Fibroblast of lung (primary cell): ENCODE measurements around the gene CHST15.

Source experiments
- EZH2 ChIP-seq: IDR thresholded peaks from 2 replicates; pipeline ENCODE4 v1.5.1; 2012; ENCODE audit warnings: low read length, control low read depth, mild to moderate bottlenecking; ENCODE audit errors: missing control alignments
- TF ChIP-seq, protein P1 (sequence below), 2 donors: IDR thresholded peaks in 1 of 2; conservative IDR thresholded peaks in 1 of 2; 1 replicate in 1 of 2; 2 replicates in 1 of 2; pipeline ENCODE4 v1.5.1; 2011 to 2012; ENCODE audit warnings: low read length in 2 of 2, control low read depth in 1 of 2, inconsistent platforms in 1 of 2, low read depth in 1 of 2, mild to moderate bottlenecking in 1 of 2

GRCh38 chr10:124142006-124142739 lies 48.8 kb upstream of the CHST15 start:
- TF ChIP-seq, protein P1, sequence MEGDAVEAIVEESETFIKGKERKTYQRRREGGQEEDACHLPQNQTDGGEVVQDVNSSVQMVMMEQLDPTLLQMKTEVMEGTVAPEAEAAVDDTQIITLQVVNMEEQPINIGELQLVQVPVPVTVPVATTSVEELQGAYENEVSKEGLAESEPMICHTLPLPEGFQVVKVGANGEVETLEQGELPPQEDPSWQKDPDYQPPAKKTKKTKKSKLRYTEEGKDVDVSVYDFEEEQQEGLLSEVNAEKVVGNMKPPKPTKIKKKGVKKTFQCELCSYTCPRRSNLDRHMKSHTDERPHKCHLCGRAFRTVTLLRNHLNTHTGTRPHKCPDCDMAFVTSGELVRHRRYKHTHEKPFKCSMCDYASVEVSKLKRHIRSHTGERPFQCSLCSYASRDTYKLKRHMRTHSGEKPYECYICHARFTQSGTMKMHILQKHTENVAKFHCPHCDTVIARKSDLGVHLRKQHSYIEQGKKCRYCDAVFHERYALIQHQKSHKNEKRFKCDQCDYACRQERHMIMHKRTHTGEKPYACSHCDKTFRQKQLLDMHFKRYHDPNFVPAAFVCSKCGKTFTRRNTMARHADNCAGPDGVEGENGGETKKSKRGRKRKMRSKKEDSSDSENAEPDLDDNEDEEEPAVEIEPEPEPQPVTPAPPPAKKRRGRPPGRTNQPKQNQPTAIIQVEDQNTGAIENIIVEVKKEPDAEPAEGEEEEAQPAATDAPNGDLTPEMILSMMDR (conservative IDR thresholded peaks at IDR 0.05 in 1 of 2, IDR thresholded peaks at IDR 0.05 in 1 of 2; ENCODE audit: low read depth in 1 of 2, low read length in 2 of 2) = no peak
- no peak for TF ChIP-seq EZH2
